Osteocyte (in vitro differentiated cells): Measurements from ENCODE around the gene ETHE1. TPM values are rescaled to one million over a fixed set of nuclear protein-coding genes. Genes with fewer than 3 reads are reported as not detected.

Source experiments
- DNase-seq: peaks from one replicate; pipeline ENCODE4 v3.0.0; 2021; ENCODE audit warnings: mixed read lengths; ENCODE audit not compliant: unreplicated experiment; ENCODE audit errors: extremely low spot score
- H3K27ac Mint-ChIP-seq: one replicate; pipeline ENCODE4 v1.8.0; 2021; ENCODE audit warnings: mild to moderate bottlenecking, mixed read lengths; ENCODE audit not compliant: unreplicated experiment
- H3K27me3 Mint-ChIP-seq: one replicate; pipeline ENCODE4 v1.8.0; 2021; ENCODE audit warnings: mixed read lengths; ENCODE audit not compliant: unreplicated experiment
- H3K36me3 Mint-ChIP-seq: one replicate; pipeline ENCODE4 v1.8.0; 2021; ENCODE audit warnings: mixed read lengths; ENCODE audit not compliant: unreplicated experiment
- H3K4me1 Mint-ChIP-seq: one replicate; pipeline ENCODE4 v1.8.0; 2021; ENCODE audit warnings: mixed read lengths; ENCODE audit not compliant: unreplicated experiment
- H3K4me3 Mint-ChIP-seq: one replicate; pipeline ENCODE4 v1.8.0; 2021; ENCODE audit warnings: mild to moderate bottlenecking, moderate library complexity, mixed read lengths; ENCODE audit not compliant: unreplicated experiment
- H3K9me3 Mint-ChIP-seq: one replicate; pipeline ENCODE4 v1.8.0; 2021; ENCODE audit warnings: mixed read lengths; ENCODE audit not compliant: unreplicated experiment
- CTCF ChIP-seq: fragments of 200-600 bp; sonication (generic); IDR thresholded peaks from 2 replicates; pipeline ENCODE4 v1.5.0; 2021; ENCODE audit warnings: antibody characterized with exemption, mild to moderate bottlenecking, moderate library complexity
- long read RNA-seq: library from polyadenylated mRNA; unstranded; transcript quantifications from one replicate; pipeline ENCODE4 v2.0.0, GENCODE V29; 2021
- total RNA-seq: library from RNA; stranded (reverse); gene quantifications from 2 replicates; pipeline ENCODE4 v1.2.1, GENCODE V29; 2021

Gene ETHE1
- total RNA-seq, result 41.8 and 42.3 TPM in 2 replicates
- long read RNA-seq, transcript ETHE1-201 (7 exons, 963 nt), result major isoform, 12 of 16 reads
- long read RNA-seq, partial matches to known transcripts, result 0 of 16 reads
- long read RNA-seq, other reads (novel, unspliced or antisense), result 1 of 16 reads

- peak within 1 kb of the TSS; percentile 91 for H3K4me3 Mint-ChIP-seq
- H3K27me3 Mint-ChIP-seq, result no peaks in the 10 kb centered on the region
- H3K4me1 Mint-ChIP-seq, result peaks cover 29% of the 10 kb centered on the region
- peak; percentile 88 for DNase-seq
- H3K36me3 Mint-ChIP-seq, result peaks cover 1% of the 10 kb centered on the region
- no peak for TF ChIP-seq CTCF
- peak within 1 kb of the TSS; percentile 97 for H3K27ac Mint-ChIP-seq
- no peaks in the 10 kb centered on the region for H3K9me3 Mint-ChIP-seq
Observed at GRCh38 chr19:43526884-43527859, at the start of gene ETHE1. Gene ETHE1 (minus strand): TSS chr19:43527201. CDS start chr19:43527177, 24 bp downstream.

GRCh38 chr19:43575955-43576878, 49.2 kb upstream of the ETHE1 start:
- H3K4me1 Mint-ChIP-seq, result peaks cover 18% of the 10 kb centered on the region
- no peaks in the 10 kb centered on the region for H3K9me3 Mint-ChIP-seq
- DNase-seq, result no peak
- H3K27me3 Mint-ChIP-seq, result no peaks in the 10 kb centered on the region
- H3K27ac Mint-ChIP-seq, result peak overlapping the region; percentile 62
- peaks cover 5% of the 10 kb centered on the region for H3K36me3 Mint-ChIP-seq
- TF ChIP-seq CTCF, result no peak
- H3K4me3 Mint-ChIP-seq, result peak overlapping the region; percentile 92

GRCh38 chr19:43575156-43575950, 48.4 kb upstream of the ETHE1 start, which contains the start of the genes PINLYP and XRCC1:
Gene PINLYP (plus strand): TSS chr19:43575801. CDS start chr19:43577192, 1,391 bp downstream.
Gene XRCC1 (minus strand): TSS chr19:43575527. CDS start chr19:43575458, 69 bp downstream.
- Mint-ChIP-seq H3K36me3 (peaks cover 5% of the 10 kb centered on the region), H3K27me3 (no peaks in the 10 kb centered on the region), H3K4me3 (peak within 1 kb of the TSS; percentile 92), H3K4me1 (peaks cover 18% of the 10 kb centered on the region), H3K27ac (peak within 1 kb of the TSS; percentile 93), H3K9me3 (no peaks in the 10 kb centered on the region)
- no peak for TF ChIP-seq CTCF
- peak; percentile 98 for DNase-seq

GRCh38 chr19:43574424-43575155, 47.6 kb upstream of the ETHE1 start:
- no peaks in the 10 kb centered on the region for H3K27me3 Mint-ChIP-seq
- H3K9me3 Mint-ChIP-seq, result no peaks in the 10 kb centered on the region
- H3K27ac Mint-ChIP-seq, result peak overlapping the region; percentile 93
- peaks cover 18% of the 10 kb centered on the region for H3K4me1 Mint-ChIP-seq
- no peak for TF ChIP-seq CTCF
- peak overlapping the region; percentile 92 for H3K4me3 Mint-ChIP-seq
- no peak for DNase-seq
- peaks cover 5% of the 10 kb centered on the region for H3K36me3 Mint-ChIP-seq
